Upper lobe of left lung (tissue), 4 donors: ENCODE data around the gene ANKRD11.
A peak's percentile ranks its signal among the peaks of the same experiment; 100 is the strongest.

Experiments
- CTCF ChIP-seq, 6 experiments: fragments of 450-650 bp in 4 of 6; fragments of 200-600 bp in 2 of 6; sonication (generic) in 2 of 6; IDR thresholded peaks; one replicate each; pipeline ENCODE4 v1.5.1; 2016 to 2019; ENCODE audit warnings: antibody characterized with exemption in 6 of 6
- POLR2A ChIP-seq, 4 donors: fragments of 450-650 bp; IDR thresholded peaks; one replicate each; pipeline ENCODE4 v1.5.1; 2016 to 2017; ENCODE audit warnings: antibody characterized with exemption in 4 of 4, mild to moderate bottlenecking in 2 of 4

- TF ChIP-seq CTCF (IDR thresholded peaks at IDR 0.05): peak in 2 of 6 experiments; percentile 8 to 13
- TF ChIP-seq POLR2A (IDR thresholded peaks at IDR 0.05): peak in 1 of 4 donors; percentile 9
Measured at GRCh38 chr16:89523680-89524344, 33.5 kb upstream of the ANKRD11 start.
